Bronchial epithelial cell (primary cell): ENCODE results near the gene GP9. TPM values are rescaled to one million over a fixed set of nuclear protein-coding genes. Genes with fewer than 3 reads are reported as not detected.

Experiments used
- DNase-seq: peaks from one replicate; pipeline ENCODE4 v3.0.0-alpha.2; 2010; ENCODE audit warnings: low read depth
- FAIRE-seq: peaks from 2 replicates; lab custom pipeline; 2011; peaks lifted over from hg19 to GRCh38; lab: Jason Lieb, UNC
- H3K27me3 ChIP-seq: 2 replicates; pipeline ENCODE4 v1.5.1; 2011; ENCODE audit warnings: low read length; ENCODE audit not compliant: control insufficient read depth, insufficient read depth
- H3K36me3 ChIP-seq: 2 replicates; pipeline ENCODE4 v1.5.1; 2011; ENCODE audit warnings: low read length; ENCODE audit not compliant: control insufficient read depth, insufficient read depth
- H3K4me3 ChIP-seq: 2 replicates; pipeline ENCODE4 v1.5.1; 2011; ENCODE audit warnings: mild to moderate bottlenecking, low read depth, low read length, control low read depth
- CTCF ChIP-seq: IDR thresholded peaks from 2 replicates; pipeline ENCODE4 v1.5.1; 2011; ENCODE audit warnings: mild to moderate bottlenecking, moderate library complexity, low read length, control low read depth, inconsistent platforms; ENCODE audit not compliant: insufficient read depth, severe bottlenecking
- total RNA-seq: library from RNA; depleted of rRNA; stranded (reverse); fragments of >200 nt; gene quantifications from 2 replicates; pipeline ENCODE4 v1.2.1, GENCODE V29; 2014

The GP9 gene
- total RNA-seq, 1 donor from 2014 or later = not detected

DNA sequence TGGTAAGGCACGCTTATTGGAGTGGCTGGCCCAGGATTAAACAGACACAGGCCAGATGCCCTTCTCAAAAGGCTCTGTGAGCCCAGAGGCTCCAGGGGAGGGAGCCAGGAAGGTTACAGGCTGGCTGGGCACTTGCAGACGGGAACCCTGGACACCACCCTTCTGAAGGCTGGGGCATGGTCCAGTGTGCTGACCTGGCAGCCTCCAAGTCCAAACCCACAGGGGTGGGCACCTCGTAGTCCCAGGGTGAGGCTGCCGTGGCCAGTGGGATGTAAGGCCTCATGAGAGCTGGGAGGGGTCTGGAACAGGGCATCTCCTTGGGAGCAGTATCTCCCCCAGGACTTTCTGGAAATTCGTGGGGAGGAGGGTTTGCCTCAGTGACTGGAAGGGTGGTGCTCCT is 39.9 kb upstream of the GP9 start:
- peaks cover 1% of the 10 kb centered on the region for H3K27me3 ChIP-seq
- no peak for FAIRE-seq
- TF ChIP-seq CTCF = no peak
- no peak overlapping the region for H3K4me3 ChIP-seq
- no peaks in the 10 kb centered on the region for H3K36me3 ChIP-seq
- DNase-seq = no peak

DNA sequence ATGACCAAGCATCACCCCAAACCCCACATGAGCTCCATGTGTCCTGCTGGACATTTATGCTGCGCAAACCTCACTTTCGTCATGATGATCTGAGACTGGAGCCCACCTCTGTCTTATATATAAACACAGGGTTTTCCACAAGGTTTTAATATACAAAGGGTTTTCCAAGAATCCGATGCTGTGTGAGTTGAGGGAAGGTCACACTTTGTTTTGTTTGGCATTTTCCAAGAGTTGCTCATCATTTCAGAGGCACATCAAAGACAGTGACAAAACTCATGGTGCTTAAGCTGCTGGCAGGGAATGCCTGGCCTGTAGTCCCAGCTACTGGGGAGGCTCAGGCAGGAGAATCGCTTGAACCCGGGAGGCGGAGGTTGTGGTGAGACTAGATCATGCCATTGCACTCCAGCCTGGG is 39.4 kb upstream of the GP9 start:
- Histone ChIP-seq H3K36me3 (no peaks in the 10 kb centered on the region), H3K4me3 (no peak overlapping the region), H3K27me3 (peaks cover 1% of the 10 kb centered on the region)
- FAIRE-seq (no peak), DNase-seq (no peak)
- no peak for TF ChIP-seq CTCF

DNA sequence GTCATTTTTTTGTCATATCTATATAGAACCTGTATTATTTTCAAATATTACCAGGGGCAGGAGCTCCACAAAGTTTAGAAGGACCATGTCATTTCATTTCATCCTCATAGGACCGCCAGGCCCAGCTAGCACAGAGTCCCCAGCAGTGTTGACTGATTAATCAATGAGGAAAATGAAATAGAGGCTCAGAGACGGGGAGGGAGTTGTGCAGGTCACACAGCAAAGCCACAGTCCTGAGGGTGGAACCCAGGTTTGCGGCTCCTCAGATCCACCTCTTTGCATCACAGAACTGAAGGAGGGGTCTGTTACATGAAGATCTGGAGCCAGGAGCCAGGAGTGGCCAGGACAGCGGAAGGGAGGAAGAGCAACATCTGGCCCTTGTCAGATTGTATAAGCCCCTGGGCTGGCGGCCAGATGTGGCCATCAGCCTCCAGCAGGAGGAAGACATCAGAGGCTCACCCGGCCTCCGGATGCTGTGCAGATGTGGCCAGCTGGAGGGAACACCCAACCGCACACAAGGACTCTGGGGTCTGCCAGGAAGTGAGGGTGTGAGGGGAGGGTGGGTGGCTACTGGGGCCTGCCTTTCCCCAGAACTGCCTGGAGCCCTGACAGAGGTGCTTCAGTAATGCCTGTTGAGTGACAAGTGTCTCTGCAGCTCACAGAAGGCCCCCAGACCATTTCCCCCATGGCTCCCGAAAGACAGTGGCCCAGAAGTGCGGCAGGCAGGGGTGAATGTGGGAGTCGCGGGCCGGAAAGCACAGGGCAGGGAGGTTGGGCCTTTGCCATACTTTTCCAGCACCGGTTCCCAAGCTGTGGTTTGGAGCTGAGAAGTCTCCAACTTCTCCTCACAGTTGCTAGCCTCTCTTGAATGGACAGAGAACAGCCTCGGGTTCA is 38.2 kb upstream of the GP9 start:
- H3K27me3 ChIP-seq = peaks cover 1% of the 10 kb centered on the region
- FAIRE-seq (no peak), DNase-seq (no peak)
- no peaks in the 10 kb centered on the region for H3K36me3 ChIP-seq
- no peak for TF ChIP-seq CTCF
- H3K4me3 ChIP-seq = no peak overlapping the region

DNA sequence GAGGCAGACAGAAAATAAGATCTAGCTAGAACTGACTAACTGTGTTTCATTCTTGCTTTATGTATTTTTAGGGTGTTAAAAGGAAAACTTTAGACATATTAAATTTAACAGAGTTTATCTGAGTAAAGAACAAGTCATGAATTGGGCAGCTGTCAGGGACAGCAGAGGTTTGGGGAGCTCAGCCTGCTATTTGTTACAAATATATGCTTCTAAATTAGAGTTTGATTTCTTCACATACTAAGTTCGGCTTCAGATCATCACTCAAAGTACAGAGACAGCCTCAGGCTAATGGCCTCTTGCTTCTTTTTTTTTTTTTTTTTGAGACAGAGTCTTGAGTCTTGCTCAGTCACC is 37.6 kb upstream of the GP9 start:
- TF ChIP-seq CTCF = no peak
- Histone ChIP-seq H3K4me3 (no peak overlapping the region), H3K27me3 (peaks cover 1% of the 10 kb centered on the region), H3K36me3 (no peaks in the 10 kb centered on the region)
- FAIRE-seq = no peak
- DNase-seq = no peak

- DNase-seq = peak; percentile 35
- Histone ChIP-seq H3K27me3 (peaks cover 1% of the 10 kb centered on the region), H3K36me3 (no peaks in the 10 kb centered on the region), H3K4me3 (no peak overlapping the region)
- FAIRE-seq = no peak
- peak; percentile 43 for TF ChIP-seq CTCF
These were observed 36.7 kb upstream of the GP9 start for GRCh38 chr3:129023909-129024308.
